GM10847 (cell line): ENCODE data around the gene FAM151A.

ENCODE experiments used
- POLR2A ChIP-seq: IDR thresholded peaks from 2 replicates; pipeline ENCODE4 v1.6.1; 2011; ENCODE audit not compliant: insufficient read length; ENCODE audit errors: extremely low read depth

Gene FAM151A

GRCh38 chr1:54623216-54624007, at the start of gene FAM151A:
Gene FAM151A, minus strand, starts transcription at chr1:54623525. Its CDS starts 130 bp downstream, at chr1:54623395.
- no peak for TF ChIP-seq POLR2A

GRCh38 chr1:54671985-54672608, 48.8 kb upstream of the FAM151A start:
- TF ChIP-seq POLR2A, result no peak

- TF ChIP-seq POLR2A, result no peak
Measured at GRCh38 chr1:54668567-54668966, 45.2 kb upstream of the FAM151A start.

GRCh38 chr1:54667797-54668196, 44.5 kb upstream of the FAM151A start:
- no peak for TF ChIP-seq POLR2A

GRCh38 chr1:54666333-54666732, 43.0 kb upstream of the FAM151A start:
- TF ChIP-seq POLR2A, result no peak

- no peak for TF ChIP-seq POLR2A
Measured at GRCh38 chr1:54665852-54666251, 42.5 kb upstream of the FAM151A start.

- no peak for TF ChIP-seq POLR2A
Measured at GRCh38 chr1:54664364-54664763, 41.0 kb upstream of the FAM151A start.

GRCh38 chr1:54663725-54664124, 40.4 kb upstream of the FAM151A start:
- TF ChIP-seq POLR2A, result no peak

GRCh38 chr1:54658164-54658913, 35.0 kb upstream of the FAM151A start:
- TF ChIP-seq POLR2A, result no peak

GRCh38 chr1:54653036-54653435, 29.7 kb upstream of the FAM151A start:
- no peak for TF ChIP-seq POLR2A

- TF ChIP-seq POLR2A, result no peak
Measured at GRCh38 chr1:54652168-54652567, 28.8 kb upstream of the FAM151A start.

GRCh38 chr1:54651608-54652007, 28.3 kb upstream of the FAM151A start:
- TF ChIP-seq POLR2A, result no peak

- no peak for TF ChIP-seq POLR2A
Measured at GRCh38 chr1:54650417-54650816, 27.1 kb upstream of the FAM151A start.

- no peak for TF ChIP-seq POLR2A
Measured at GRCh38 chr1:54649921-54650320, 26.6 kb upstream of the FAM151A start.

- no peak for TF ChIP-seq POLR2A
Measured at GRCh38 chr1:54649130-54649898, 26.0 kb upstream of the FAM151A start.

GRCh38 chr1:54645806-54646676, 22.7 kb upstream of the FAM151A start:
- no peak for TF ChIP-seq POLR2A
